Liver (tissue), 3 donors: ENCODE measurements around the gene TOR3A.
A peak's percentile ranks its signal among the peaks of the same experiment; 100 is the strongest.

Experiments
- CTCF ChIP-seq: fragments of 150-350 bp; IDR thresholded peaks from 2 replicates; pipeline ENCODE4 v1.5.1; 2017; ENCODE audit warnings: improper control_type of control experiment, low read depth, low read length; ENCODE audit not compliant: missing input control
- EGR1 ChIP-seq, 2 donors: IDR thresholded peaks; 2 replicates each; pipeline ENCODE4 v1.6.1; 2016 to 2018; ENCODE audit warnings: antibody characterized with exemption in 2 of 2, low read depth in 2 of 2
- FOXA2 ChIP-seq: IDR thresholded peaks from 2 replicates; pipeline ENCODE4 v1.6.1; 2016; ENCODE audit warnings: antibody characterized with exemption
- GABPA ChIP-seq, 2 donors: IDR thresholded peaks in 1 of 2; conservative IDR thresholded peaks in 1 of 2; 2 replicates each; pipeline ENCODE4 v1.6.1; 2016; ENCODE audit warnings: antibody characterized with exemption in 2 of 2, mild to moderate bottlenecking in 1 of 2, moderate library complexity in 1 of 2
- HNF4G ChIP-seq: IDR thresholded peaks from 2 replicates; pipeline ENCODE4 v1.6.1; 2016; ENCODE audit warnings: antibody characterized with exemption
- JUND ChIP-seq, 2 donors: IDR thresholded peaks; 2 replicates each; pipeline ENCODE4 v1.6.1; 2016; ENCODE audit warnings: antibody characterized with exemption in 2 of 2
- RXRA ChIP-seq, 2 donors: IDR thresholded peaks; 2 replicates each; pipeline ENCODE4 v1.6.1; 2017 to 2018; ENCODE audit warnings: antibody characterized with exemption in 2 of 2, mild to moderate bottlenecking in 1 of 2
- SP1 ChIP-seq: IDR thresholded peaks from 2 replicates; pipeline ENCODE4 v1.6.1; 2018; ENCODE audit warnings: antibody characterized with exemption, mild to moderate bottlenecking
- TAF1 ChIP-seq: conservative IDR thresholded peaks from 2 replicates; pipeline ENCODE4 v1.6.1; 2016; ENCODE audit warnings: antibody characterized with exemption, mild to moderate bottlenecking
- YY1 ChIP-seq: IDR thresholded peaks from 2 replicates; pipeline ENCODE4 v1.6.1; 2016; ENCODE audit warnings: antibody characterized with exemption, mild to moderate bottlenecking
- TF ChIP-seq, protein P1 (sequence below): IDR thresholded peaks from 2 replicates; pipeline ENCODE4 v1.6.1; 2016; ENCODE audit warnings: antibody characterized with exemption
- donor health status: healthy.
- donor health status: healthy.

- TF ChIP-seq TAF1, result no peak
- TF ChIP-seq CTCF, result no peak
- TF ChIP-seq YY1, result peak; percentile 82
- peak; percentile 57 for TF ChIP-seq SP1
- peak; percentile 27 to 61 for TF ChIP-seq JUND (IDR thresholded peaks at IDR 0.05)
- TF ChIP-seq, protein P1, sequence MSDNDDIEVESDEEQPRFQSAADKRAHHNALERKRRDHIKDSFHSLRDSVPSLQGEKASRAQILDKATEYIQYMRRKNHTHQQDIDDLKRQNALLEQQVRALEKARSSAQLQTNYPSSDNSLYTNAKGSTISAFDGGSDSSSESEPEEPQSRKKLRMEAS, result no peak
- TF ChIP-seq GABPA (IDR thresholded peaks at IDR 0.05 in 1 of 2, conservative IDR thresholded peaks at IDR 0.05 in 1 of 2), result no peak
- TF ChIP-seq FOXA2, result no peak
- peak; percentile 27 for TF ChIP-seq HNF4G
- peak; percentile 60 to 76 for TF ChIP-seq RXRA (IDR thresholded peaks at IDR 0.05)
- TF ChIP-seq EGR1 (IDR thresholded peaks at IDR 0.05; ENCODE audit: low read depth in 2 of 2), result no peak
Measured at GRCh38 chr1:179126338-179127060, 44.6 kb downstream of the TOR3A start.
